HG03175 (cell line): Measurements from ENCODE around the gene PLB1.

Experiments
- ATAC-seq: cut with Tn5 transposase; IDR thresholded peaks from one replicate; pipeline ENCODE4 v1.9.1; 2021; ENCODE audit warnings: mild to moderate bottlenecking, moderate library complexity; ENCODE audit not compliant: unreplicated experiment

PLB1 gene

GRCh38 chr2:28499282-28499681 is 3.4 kb downstream of the PLB1 start:
- ATAC-seq, result no peak

- no peak for ATAC-seq
These were observed 9.5 kb downstream of the PLB1 start for GRCh38 chr2:28505361-28505760.

GRCh38 chr2:28506112-28506910 is 10.5 kb downstream of the PLB1 start:
- no peak for ATAC-seq

- ATAC-seq, result no peak
These were observed 12.2 kb downstream of the PLB1 start for GRCh38 chr2:28507796-28508764.

GRCh38 chr2:28509361-28509760 is 13.5 kb downstream of the PLB1 start:
- ATAC-seq, result no peak

- no peak for ATAC-seq
These were observed 14.3 kb downstream of the PLB1 start for GRCh38 chr2:28510184-28510583.

GRCh38 chr2:28511871-28512606 is 16.2 kb downstream of the PLB1 start:
- ATAC-seq, result no peak

GRCh38 chr2:28512607-28512965 is 16.7 kb downstream of the PLB1 start:
- no peak for ATAC-seq

- ATAC-seq, result no peak
These were observed 17.2 kb downstream of the PLB1 start for GRCh38 chr2:28513097-28513496.

- no peak for ATAC-seq
These were observed 19.4 kb downstream of the PLB1 start for GRCh38 chr2:28515176-28515751.

- ATAC-seq, result no peak
These were observed 20.6 kb downstream of the PLB1 start for GRCh38 chr2:28516430-28516829.

- ATAC-seq, result no peak
These were observed 21.1 kb downstream of the PLB1 start for GRCh38 chr2:28516950-28517349.

- no peak for ATAC-seq
These were observed 25.8 kb downstream of the PLB1 start for GRCh38 chr2:28521663-28522062.

- no peak for ATAC-seq
These were observed 26.6 kb downstream of the PLB1 start for GRCh38 chr2:28522481-28522880.

GRCh38 chr2:28523902-28524301 is 28.0 kb downstream of the PLB1 start:
- no peak for ATAC-seq

GRCh38 chr2:28525481-28525880 is 29.6 kb downstream of the PLB1 start:
- no peak for ATAC-seq

GRCh38 chr2:28526527-28527132 is 30.8 kb downstream of the PLB1 start:
- ATAC-seq, result no peak

- ATAC-seq, result no peak
These were observed 31.3 kb downstream of the PLB1 start for GRCh38 chr2:28527196-28527595.

- no peak for ATAC-seq
These were observed 32.3 kb downstream of the PLB1 start for GRCh38 chr2:28528206-28528605.

- ATAC-seq, result no peak
These were observed 34.9 kb downstream of the PLB1 start for GRCh38 chr2:28530782-28531181.
